Lower leg skin (tissue), 4 donors: ENCODE measurements around the gene RHOU. TPM values are rescaled to one million over a fixed set of nuclear protein-coding genes. Genes with fewer than 3 reads are reported as not detected.
"Not testable (repeated sequence)": the region's sequence is repeated elsewhere in the genome, so short reads cannot be mapped to it uniquely, and the experiment has no call there.

Experiments
- DNase-seq, 2 donors: peaks; one replicate each; pipeline ENCODE4 v3.0.0-alpha.2; 2019; ENCODE audit warnings: low spot score in 2 of 2
- H3K4me3 ChIP-seq: fragments of 200-600 bp; sonication (generic); 2 replicates; pipeline ENCODE4 v1.5.1; 2017; ENCODE audit warnings: mild to moderate bottlenecking, low read depth; ENCODE audit not compliant: poor library complexity, severe bottlenecking
- POLR2A ChIP-seq, 2 donors: fragments of 450-650 bp; IDR thresholded peaks; one replicate each; pipeline ENCODE4 v1.6.1; 2016 to 2017; ENCODE audit warnings: antibody characterized with exemption in 2 of 2, mild to moderate bottlenecking in 1 of 2, moderate library complexity in 1 of 2
- WGBS, 2 donors: methylation state at CpG; one replicate each; pipeline ENCODE4 v1.1.5; 2018; 5-methylcytosine and 5-hydroxymethylcytosine counted together
- intact Hi-C: fragments of 100-400 bp; cut with DNase I; formaldehyde crosslinking; loops from one replicate; pipeline ENCODE4 v1.15.0; 2023; ENCODE audit warnings: low total_unique reads
- total RNA-seq, 4 donors: library from RNA; depleted of rRNA; stranded (reverse); fragments of >200 nt; gene quantifications; one replicate each; pipeline ENCODE4 v1.1.0, GENCODE V29; 2016
- TF ChIP-seq, protein P1 (sequence below), 3 donors: fragments of 450-650 bp; IDR thresholded peaks; one replicate each; pipeline ENCODE4 v1.5.1; 2016; ENCODE audit warnings: antibody characterized with exemption in 3 of 3, mild to moderate bottlenecking in 3 of 3, moderate library complexity in 2 of 3

The RHOU gene
- total RNA-seq, 4 donors from 2014 or later = 3.5 to 13.9 (median 4.6) TPM

DNA sequence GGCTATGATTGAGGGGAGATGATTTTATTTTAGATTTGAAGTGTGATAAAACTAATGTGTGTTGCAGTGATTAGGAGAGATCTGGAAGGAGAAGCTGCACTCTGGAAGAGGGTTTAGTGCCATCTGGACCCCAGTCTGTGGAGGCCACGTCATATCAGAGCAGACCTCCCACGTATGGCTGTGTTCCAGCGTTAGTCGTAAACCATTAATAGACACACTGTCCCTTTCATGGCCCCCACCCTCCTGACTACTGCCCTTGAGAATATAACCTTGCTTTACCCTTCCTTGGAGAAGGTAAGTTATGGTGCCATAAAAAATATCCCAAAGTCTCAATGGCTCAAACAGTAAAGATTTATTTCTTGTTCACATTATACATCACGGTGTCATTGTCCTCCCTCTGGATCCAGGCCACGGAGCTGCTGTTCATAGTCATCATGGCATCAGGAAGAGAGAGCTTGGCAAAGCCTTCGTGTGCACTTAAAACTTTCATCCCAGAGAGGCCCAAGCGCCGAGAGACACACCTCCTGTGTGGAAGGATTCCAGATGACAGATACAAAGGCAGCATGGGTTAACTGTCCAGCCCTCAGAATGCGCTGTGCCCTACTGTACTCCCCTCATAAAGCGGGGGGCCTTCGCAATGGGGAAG lies 33.2 kb downstream of the RHOU start:
- intact Hi-C loops = no loop called here
- no peak for DNase-seq
- 68 to 74% methylated on average over 12 of the region's 12 CpGs for WGBS, 2 donors
- no peak for TF ChIP-seq POLR2A (IDR thresholded peaks at IDR 0.05)
- TF ChIP-seq, protein P1, sequence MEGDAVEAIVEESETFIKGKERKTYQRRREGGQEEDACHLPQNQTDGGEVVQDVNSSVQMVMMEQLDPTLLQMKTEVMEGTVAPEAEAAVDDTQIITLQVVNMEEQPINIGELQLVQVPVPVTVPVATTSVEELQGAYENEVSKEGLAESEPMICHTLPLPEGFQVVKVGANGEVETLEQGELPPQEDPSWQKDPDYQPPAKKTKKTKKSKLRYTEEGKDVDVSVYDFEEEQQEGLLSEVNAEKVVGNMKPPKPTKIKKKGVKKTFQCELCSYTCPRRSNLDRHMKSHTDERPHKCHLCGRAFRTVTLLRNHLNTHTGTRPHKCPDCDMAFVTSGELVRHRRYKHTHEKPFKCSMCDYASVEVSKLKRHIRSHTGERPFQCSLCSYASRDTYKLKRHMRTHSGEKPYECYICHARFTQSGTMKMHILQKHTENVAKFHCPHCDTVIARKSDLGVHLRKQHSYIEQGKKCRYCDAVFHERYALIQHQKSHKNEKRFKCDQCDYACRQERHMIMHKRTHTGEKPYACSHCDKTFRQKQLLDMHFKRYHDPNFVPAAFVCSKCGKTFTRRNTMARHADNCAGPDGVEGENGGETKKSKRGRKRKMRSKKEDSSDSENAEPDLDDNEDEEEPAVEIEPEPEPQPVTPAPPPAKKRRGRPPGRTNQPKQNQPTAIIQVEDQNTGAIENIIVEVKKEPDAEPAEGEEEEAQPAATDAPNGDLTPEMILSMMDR (IDR thresholded peaks at IDR 0.05) = no peak
- H3K4me3 ChIP-seq = no peak overlapping the region

- DNase-seq = no peak
- intact Hi-C loops = no loop called here
- TF ChIP-seq, protein P1 (IDR thresholded peaks at IDR 0.05) = no peak
- TF ChIP-seq POLR2A (IDR thresholded peaks at IDR 0.05) = no peak
- 85 to 90% methylated on average over 5 of the region's 5 CpGs for WGBS, 2 donors
- no peak overlapping the region for H3K4me3 ChIP-seq
Measured at GRCh38 chr1:228770779-228771223, 35.5 kb downstream of the RHOU start.

DNA sequence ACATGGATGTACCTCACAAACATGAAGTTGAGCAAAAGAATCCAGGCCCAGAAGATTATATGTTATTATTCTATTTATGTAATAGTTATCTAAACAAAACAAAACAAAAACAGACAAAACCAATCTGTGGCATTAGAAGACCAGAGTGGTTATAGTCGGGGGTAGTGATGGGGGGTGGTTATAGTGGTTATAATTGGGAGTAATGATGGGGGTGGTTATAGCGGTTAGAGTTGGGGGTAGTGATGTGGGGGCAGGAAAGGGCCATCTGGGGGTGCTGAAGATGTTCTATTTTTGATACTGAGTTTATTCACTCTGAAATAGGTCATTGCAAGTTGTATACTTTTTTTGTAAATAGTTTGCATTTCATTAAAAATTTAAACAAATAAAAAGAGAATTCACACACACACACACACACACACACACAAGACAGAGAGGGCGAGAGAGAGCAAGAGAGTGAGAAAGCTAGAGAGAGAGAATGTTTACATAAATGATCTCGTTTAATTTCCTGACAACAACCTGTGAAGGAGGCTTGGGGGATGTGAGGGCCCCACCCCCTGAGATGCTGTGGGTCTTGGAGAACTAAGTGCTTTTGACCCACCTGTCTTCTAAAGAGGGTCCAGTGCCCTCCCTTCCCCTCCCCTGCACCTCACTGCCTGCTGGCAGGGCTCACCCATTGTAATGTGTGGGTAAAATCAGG lies 37.4 kb downstream of the RHOU start:
- no peak for DNase-seq
- intact Hi-C loops = no loop called here
- 77 to 82% methylated on average over 4 of the region's 4 CpGs for WGBS, 2 donors
- TF ChIP-seq, protein P1 (IDR thresholded peaks at IDR 0.05) = no peak
- TF ChIP-seq POLR2A (IDR thresholded peaks at IDR 0.05) = no peak
- H3K4me3 ChIP-seq = no peak overlapping the region

DNA sequence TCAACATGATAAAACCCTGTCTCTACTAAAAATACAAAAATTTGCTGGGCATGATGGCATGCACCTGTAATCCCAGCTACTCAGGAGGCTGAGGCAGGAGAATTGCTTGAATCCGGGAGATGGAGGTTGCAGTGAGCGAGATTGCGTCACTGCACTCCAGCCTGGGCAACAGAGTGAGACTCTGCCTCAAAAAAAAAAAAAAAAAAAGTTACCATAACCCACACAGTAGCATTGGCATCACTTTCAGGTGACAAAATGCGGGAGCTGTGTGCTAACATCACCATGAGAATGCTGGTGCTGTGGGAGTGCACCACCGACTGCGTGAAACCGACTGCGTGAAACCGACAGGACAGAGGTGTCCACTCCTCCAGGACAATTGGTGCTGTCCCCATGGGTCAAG lies 40.7 kb downstream of the RHOU start:
- DNase-seq, intact Hi-C loops, H3K4me3 ChIP-seq: not testable (repeated sequence)
- 87 to 96% methylated on average over 9 of the region's 9 CpGs for WGBS, 2 donors

- intact Hi-C loops = no loop called here
- no peak overlapping the region for H3K4me3 ChIP-seq
- 83 to 88% methylated on average over 2 of the region's 2 CpGs for WGBS, 2 donors
- no peak for TF ChIP-seq POLR2A (IDR thresholded peaks at IDR 0.05)
- TF ChIP-seq, protein P1 (IDR thresholded peaks at IDR 0.05) = no peak
- no peak for DNase-seq
Measured at GRCh38 chr1:228776449-228776848, 41.2 kb downstream of the RHOU start.

DNA sequence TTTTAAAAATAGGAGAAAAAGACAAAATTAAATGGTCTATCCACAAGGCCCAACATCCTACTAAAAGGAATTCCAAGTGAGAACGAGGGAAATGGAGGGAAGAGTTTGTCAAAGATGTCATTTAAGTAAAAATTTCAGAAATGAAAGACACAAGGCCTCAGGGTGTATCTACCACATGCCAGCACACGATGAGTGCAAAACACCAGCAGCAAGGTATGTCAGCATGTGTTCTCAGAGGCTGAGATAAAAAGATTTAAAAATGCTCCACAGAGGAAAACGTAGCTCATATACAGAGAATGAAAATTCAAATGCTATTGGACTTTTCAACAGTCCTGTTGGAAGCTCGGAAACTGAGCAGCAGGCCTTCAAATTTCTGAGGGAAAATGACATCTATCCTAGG lies 42.0 kb downstream of the RHOU start:
- H3K4me3 ChIP-seq = no peak overlapping the region
- intact Hi-C loops = no loop called here
- TF ChIP-seq, protein P1 (IDR thresholded peaks at IDR 0.05) = no peak
- no peak for TF ChIP-seq POLR2A (IDR thresholded peaks at IDR 0.05)
- 45 to 57% methylated on average over 4 of the region's 4 CpGs for WGBS, 2 donors
- DNase-seq = no peak
